VCaP (cell line): Measurements from ENCODE around the gene KRTAP5-9.
"Not testable (repeated sequence)": the region's sequence is repeated elsewhere in the genome, so short reads cannot be mapped to it uniquely, and the experiment has no call there.

Experiments
- H3K27ac ChIP-seq: fragments of 450-650 bp; 2 replicates; pipeline ENCODE4 v1.5.1; 2017
- CTCF ChIP-seq: fragments of 450-650 bp; conservative IDR thresholded peaks from 2 replicates; pipeline ENCODE4 v1.5.1; 2017; ENCODE audit warnings: mild to moderate bottlenecking, moderate library complexity

Gene KRTAP5-9

GRCh38 chr11:71525938-71526495 lies 22.2 kb upstream of the KRTAP5-9 start:
- TF ChIP-seq CTCF, result no peak
- H3K27ac ChIP-seq, result no peak overlapping the region

- H3K27ac ChIP-seq, result not testable (repeated sequence)
Observed at GRCh38 chr11:71526796-71527575, 21.2 kb upstream of the KRTAP5-9 start, which contains the start of gene KRTAP5-7. KRTAP5-7 (plus strand) TSS chr11:71527267; CDS start chr11:71527301, 34 bp downstream.

- no peak for TF ChIP-seq CTCF
- no peak overlapping the region for H3K27ac ChIP-seq
Observed at GRCh38 chr11:71527576-71528210, 20.5 kb upstream of the KRTAP5-9 start.

GRCh38 chr11:71530602-71531001 lies 17.6 kb upstream of the KRTAP5-9 start:
- TF ChIP-seq CTCF, result no peak
- no peak overlapping the region for H3K27ac ChIP-seq

GRCh38 chr11:71532036-71532610 lies 16.1 kb upstream of the KRTAP5-9 start:
- H3K27ac ChIP-seq, result no peak overlapping the region
- no peak for TF ChIP-seq CTCF

- not testable (repeated sequence) for H3K27ac ChIP-seq
Observed at GRCh38 chr11:71534711-71535608, 13.3 kb upstream of the KRTAP5-9 start.

GRCh38 chr11:71535825-71536224 lies 12.4 kb upstream of the KRTAP5-9 start:
- no peak for TF ChIP-seq CTCF

GRCh38 chr11:71537537-71537936 lies 10.7 kb upstream of the KRTAP5-9 start:
- H3K27ac ChIP-seq, result no peak overlapping the region
- TF ChIP-seq CTCF, result no peak

More at GRCh38 chr11:71535825-71536224, 12.4 kb upstream of the KRTAP5-9 start:
- no peak overlapping the region for H3K27ac ChIP-seq

- H3K27ac ChIP-seq, result not testable (repeated sequence)
Observed at GRCh38 chr11:71537977-71538665, 10.1 kb upstream of the KRTAP5-9 start, which contains the start of gene KRTAP5-8. KRTAP5-8 (plus strand) TSS chr11:71538025; CDS start chr11:71538056, 31 bp downstream.
